Measurements from ENCODE around the gene INA. TPM values are rescaled to one million over a fixed set of nuclear protein-coding genes. Genes with fewer than 3 reads are reported as not detected.
A peak's percentile ranks its signal among the peaks of the same experiment; 100 is the strongest.

Gene INA
- polyA plus RNA-seq, 1 experiment = 8.5 TPM

DNA sequence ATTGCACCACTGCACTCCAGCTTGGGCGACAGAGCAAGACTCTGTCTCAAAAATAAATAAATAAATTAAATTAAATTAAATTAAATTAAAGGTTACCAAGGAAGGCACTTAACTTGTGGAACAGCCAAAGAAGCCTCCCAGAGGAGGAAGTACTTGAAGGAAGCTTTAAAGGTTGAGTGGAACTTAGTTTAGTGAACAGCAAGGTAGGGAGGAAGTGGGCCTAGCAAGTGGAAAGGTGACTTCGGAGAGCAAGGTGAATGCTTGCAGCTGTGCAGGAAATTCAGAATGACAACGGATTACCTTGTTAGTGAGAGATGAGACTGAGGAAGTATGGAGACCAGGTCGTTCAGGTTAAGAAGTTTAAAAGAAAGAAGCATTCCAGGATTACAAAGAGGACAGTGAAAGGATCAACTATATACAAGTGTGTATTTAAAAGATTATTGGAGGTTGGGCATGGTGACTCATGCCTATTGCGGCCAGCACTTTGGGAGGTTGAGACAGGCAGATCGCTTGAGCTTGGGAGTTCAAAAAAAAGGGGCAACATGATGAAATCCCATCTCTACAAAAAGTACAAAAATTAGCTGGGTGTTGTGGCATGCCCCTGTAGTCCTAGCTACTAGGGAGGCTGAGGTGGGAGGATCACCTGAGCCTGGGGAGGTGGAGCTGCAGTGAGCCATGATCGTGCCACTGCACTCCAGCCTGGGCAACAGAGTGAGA lies 44.0 kb upstream of the INA start:
- no peaks in the 10 kb centered on the region for H3K36me3 ChIP-seq (ENCODE audit: control insufficient read depth, insufficient read depth, low read length)
- ChIA-PET POLR2A (no interaction called here), CTCF (interaction anchor here (1.5 to 2.6 kb wide), 3 partner anchors 8 to 315 kb away, joined by 4 to 7 read pairs (median 7); partner anchors contain the start of gene CNNM2)
- DNase-seq (ENCODE audit: low read depth) = no peak
- no peak overlapping the region for H3K4me3 ChIP-seq (ENCODE audit: low read depth, low read length)
- no peaks in the 10 kb centered on the region for H3K27me3 ChIP-seq (ENCODE audit: control insufficient read depth, insufficient read depth, low read length)
- TF ChIP-seq, protein P1, sequence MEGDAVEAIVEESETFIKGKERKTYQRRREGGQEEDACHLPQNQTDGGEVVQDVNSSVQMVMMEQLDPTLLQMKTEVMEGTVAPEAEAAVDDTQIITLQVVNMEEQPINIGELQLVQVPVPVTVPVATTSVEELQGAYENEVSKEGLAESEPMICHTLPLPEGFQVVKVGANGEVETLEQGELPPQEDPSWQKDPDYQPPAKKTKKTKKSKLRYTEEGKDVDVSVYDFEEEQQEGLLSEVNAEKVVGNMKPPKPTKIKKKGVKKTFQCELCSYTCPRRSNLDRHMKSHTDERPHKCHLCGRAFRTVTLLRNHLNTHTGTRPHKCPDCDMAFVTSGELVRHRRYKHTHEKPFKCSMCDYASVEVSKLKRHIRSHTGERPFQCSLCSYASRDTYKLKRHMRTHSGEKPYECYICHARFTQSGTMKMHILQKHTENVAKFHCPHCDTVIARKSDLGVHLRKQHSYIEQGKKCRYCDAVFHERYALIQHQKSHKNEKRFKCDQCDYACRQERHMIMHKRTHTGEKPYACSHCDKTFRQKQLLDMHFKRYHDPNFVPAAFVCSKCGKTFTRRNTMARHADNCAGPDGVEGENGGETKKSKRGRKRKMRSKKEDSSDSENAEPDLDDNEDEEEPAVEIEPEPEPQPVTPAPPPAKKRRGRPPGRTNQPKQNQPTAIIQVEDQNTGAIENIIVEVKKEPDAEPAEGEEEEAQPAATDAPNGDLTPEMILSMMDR (IDR thresholded peaks at IDR 0.05; ENCODE audit: insufficient read depth, low read depth, low read length) = no peak

DNA sequence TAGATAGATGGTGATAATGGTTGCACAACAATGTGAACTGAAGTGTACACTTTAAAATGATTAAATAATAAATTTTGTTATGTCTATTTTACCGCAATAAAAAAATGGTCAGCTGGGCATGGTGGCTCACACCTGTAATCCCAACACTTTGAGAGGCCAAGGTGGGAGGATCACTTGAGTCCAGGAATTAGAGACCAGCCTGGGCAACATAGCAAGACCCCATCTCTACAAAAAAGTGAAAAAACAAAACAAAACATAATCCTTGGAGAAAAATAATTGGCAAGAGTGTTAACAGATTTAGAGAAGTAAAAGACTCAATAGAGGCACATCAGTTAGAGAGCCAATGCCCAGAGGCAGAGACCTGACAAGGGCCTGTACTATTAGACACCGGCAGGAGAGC lies 41.2 kb upstream of the INA start:
- ChIA-PET CTCF (interaction anchor here (0.7 to 2.0 kb wide), 4 partner anchors 9 to 318 kb away, joined by 3 to 10 read pairs (median 5); partner anchors contain the start of gene CNNM2), POLR2A (no interaction called here)
- no peak overlapping the region for H3K4me3 ChIP-seq (ENCODE audit: low read depth, low read length)
- DNase-seq (ENCODE audit: low read depth) = no peak
- H3K27me3 ChIP-seq (ENCODE audit: control insufficient read depth, insufficient read depth, low read length) = no peaks in the 10 kb centered on the region
- TF ChIP-seq, protein P1 (IDR thresholded peaks at IDR 0.05; ENCODE audit: insufficient read depth, low read depth, low read length) = no peak
- H3K36me3 ChIP-seq (ENCODE audit: control insufficient read depth, insufficient read depth, low read length) = no peaks in the 10 kb centered on the region

DNA sequence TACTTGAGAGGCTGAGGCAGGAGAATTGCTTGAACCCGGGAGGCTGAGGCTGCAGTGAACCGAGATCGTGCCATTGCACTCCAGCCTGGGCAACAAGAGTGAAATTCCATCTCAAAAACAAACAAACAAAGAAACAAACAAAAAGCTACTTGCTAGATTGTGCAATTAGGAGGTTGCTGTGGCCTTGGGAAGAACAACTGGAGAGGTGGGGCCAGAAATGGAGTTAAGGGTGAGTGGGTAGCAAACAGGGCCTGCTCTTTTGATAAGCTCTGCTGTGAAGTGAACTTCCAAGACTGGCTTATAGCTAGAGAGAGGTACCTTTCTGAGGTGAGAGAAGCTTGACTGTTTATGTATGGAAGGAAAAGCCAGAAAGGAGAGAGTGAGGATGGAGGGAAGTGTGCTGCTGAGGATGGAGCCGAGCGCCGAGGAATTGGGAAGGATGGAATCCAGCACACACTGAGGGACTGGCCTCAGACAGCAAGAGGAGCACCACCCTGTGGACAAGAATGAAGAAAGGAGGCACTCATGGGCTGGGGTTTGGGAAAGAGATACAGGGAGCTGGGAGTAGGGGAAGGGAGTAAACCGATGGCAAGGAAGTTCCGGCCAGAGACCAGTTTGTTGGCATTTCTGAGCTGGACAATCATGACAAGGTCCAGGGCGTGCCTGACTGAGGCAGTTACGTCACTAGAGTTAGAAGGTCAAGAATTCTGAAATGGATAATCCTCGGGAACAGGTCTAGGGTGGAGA lies 38.3 kb upstream of the INA start:
- H3K36me3 ChIP-seq (ENCODE audit: control insufficient read depth, insufficient read depth, low read length) = no peaks in the 10 kb centered on the region
- CTCF ChIA-PET = interaction anchor here (0.6 to 4.7 kb wide), 27 partner anchors 9 to 514 kb away, joined by 3 to 36 read pairs (median 5); partner anchors contain the start of genes CNNM2 and NT5C2
- DNase-seq (ENCODE audit: low read depth) = no peak
- TF ChIP-seq, protein P1 (IDR thresholded peaks at IDR 0.05; ENCODE audit: insufficient read depth, low read depth, low read length) = peak; percentile 67
- POLR2A ChIA-PET = no interaction called here
- H3K27me3 ChIP-seq (ENCODE audit: control insufficient read depth, insufficient read depth, low read length) = no peaks in the 10 kb centered on the region
- H3K4me3 ChIP-seq (ENCODE audit: low read depth, low read length) = no peak overlapping the region

DNA sequence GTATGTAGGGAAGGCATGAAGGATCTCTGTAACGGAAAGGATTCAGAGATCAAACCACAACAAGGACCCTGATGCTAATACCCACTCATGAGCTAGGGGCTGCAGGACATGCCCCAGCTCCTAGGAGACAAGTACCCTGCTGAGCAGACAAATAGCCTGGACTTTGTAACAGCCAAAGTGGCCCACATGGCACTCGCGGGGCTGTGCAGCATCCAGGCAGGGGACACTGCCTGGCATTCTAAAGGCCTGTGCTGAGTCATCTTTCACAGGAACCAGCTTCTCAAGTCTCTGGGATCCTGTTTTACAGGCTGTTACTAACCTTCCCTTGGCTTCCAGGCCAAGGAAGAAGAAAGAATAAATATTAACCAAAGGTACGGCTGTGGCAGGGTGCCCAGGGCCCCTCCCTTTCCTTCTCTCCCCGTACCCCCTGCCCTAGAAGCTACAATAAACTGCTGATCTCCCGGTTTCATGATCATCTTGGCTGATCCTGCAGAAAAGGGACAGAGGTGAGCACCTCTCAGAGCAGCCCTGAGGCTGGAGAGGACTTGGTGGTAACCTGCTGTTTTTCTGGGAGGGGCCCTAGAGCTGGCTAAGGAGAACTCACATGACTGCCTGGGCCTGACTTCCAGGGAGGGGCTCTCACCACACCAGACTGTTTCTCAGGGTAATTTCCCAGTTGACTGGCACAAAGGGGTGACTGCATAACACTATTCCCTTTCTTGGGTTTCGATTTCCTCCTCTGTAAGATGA lies 35.5 kb upstream of the INA start:
- ChIA-PET CTCF (interaction anchor here (0.6 to 4.7 kb wide), 11 partner anchors 9 to 338 kb away, joined by 3 to 36 read pairs (median 3); partner anchors contain the start of gene CNNM2), POLR2A (no interaction called here)
- no peak for DNase-seq (ENCODE audit: low read depth)
- Histone ChIP-seq H3K36me3 (ENCODE audit: control insufficient read depth, insufficient read depth, low read length) (no peaks in the 10 kb centered on the region), H3K27me3 (ENCODE audit: control insufficient read depth, insufficient read depth, low read length) (no peaks in the 10 kb centered on the region), H3K4me3 (ENCODE audit: low read depth, low read length) (no peak overlapping the region)
- TF ChIP-seq, protein P1 (IDR thresholded peaks at IDR 0.05; ENCODE audit: insufficient read depth, low read depth, low read length) = no peak
